Measurements from ENCODE around the gene RAB6B. TPM values are rescaled to one million over a fixed set of nuclear protein-coding genes. Genes with fewer than 3 reads are reported as not detected.

RAB6B gene
- total RNA-seq, 2 experiments from 2014 or later: 2.7 to 3.9 TPM

- H3K27me3 Mint-ChIP-seq: peaks cover 4% of the 10 kb centered on the region
- peaks cover 29% of the 10 kb centered on the region for H3K36me3 Mint-ChIP-seq
- ChIA-PET CTCF (interaction anchor here (0.6 to 3.4 kb wide), 2 partner anchors 12 to 35 kb away, joined by 4 to 23 read pairs; no protein-coding TSS in a partner anchor), POLR2A (interaction anchor here (0.9 to 1.1 kb wide), 3 partner anchors 11 to 233 kb away, joined by 3 to 4 read pairs (median 4); partner anchors contain the start of gene CDV3)
- DNase-seq: peak; percentile 98
- intact Hi-C loops (cut with micrococcal nuclease): loop anchor here (1.0 to 10.0 kb wide), 11 partner anchors 75 to 1389 kb away; partner anchors contain the start of genes CDV3, CEP63, DNAJC13 and NPHP3
- peak within 1 kb of the TSS; percentile 94 for H3K27ac Mint-ChIP-seq
- H3K9me3 Mint-ChIP-seq: no peaks in the 10 kb centered on the region
- H3K4me3 Mint-ChIP-seq: peak within 1 kb of the TSS; percentile 98
- H3K4me1 Mint-ChIP-seq (ENCODE audit: low read depth): peaks cover 38% of the 10 kb centered on the region
Measured at GRCh38 chr3:133805702-133806475, 89.8 kb downstream of the RAB6B start, which contains the start of gene SRPRB. Gene SRPRB (plus strand): TSS chr3:133805815. CDS start chr3:133805849, 34 bp downstream.

DNA sequence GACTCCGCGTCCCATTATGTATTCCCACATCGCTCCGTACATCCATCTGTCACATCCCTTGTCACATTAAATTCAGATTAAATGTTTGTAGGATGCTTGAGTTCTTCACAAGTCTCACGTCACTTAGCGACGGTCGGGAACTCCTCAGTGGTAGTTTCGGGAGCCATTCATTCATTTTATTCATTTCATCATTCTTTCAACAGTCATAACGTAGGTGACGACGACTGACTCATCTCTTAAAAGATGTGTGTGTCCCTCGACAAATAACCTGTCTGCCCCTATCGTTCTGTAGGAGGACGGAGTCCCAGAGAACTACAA, 90.3 kb downstream of the RAB6B start:
- Mint-ChIP-seq H3K9me3 (no peaks in the 10 kb centered on the region), H3K27ac (peak overlapping the region; percentile 94), H3K4me3 (peak overlapping the region; percentile 98), H3K27me3 (peaks cover 5% of the 10 kb centered on the region), H3K4me1 (ENCODE audit: low read depth) (peaks cover 37% of the 10 kb centered on the region), H3K36me3 (peaks cover 26% of the 10 kb centered on the region)
- intact Hi-C loops (cut with micrococcal nuclease): loop anchor here (1.0 to 10.0 kb wide), 11 partner anchors 75 to 1388 kb away; partner anchors contain the start of genes CDV3, CEP63, DNAJC13 and NPHP3
- DNase-seq: no peak
- CTCF ChIA-PET: interaction anchor here (3.4 kb wide), 1 partner anchor 12 kb away, joined by 23 read pairs; no protein-coding TSS in a partner anchor
- POLR2A ChIA-PET: interaction anchor here (0.9 kb wide), 1 partner anchor 12 kb away, joined by 3 read pairs; no protein-coding TSS in a partner anchor

DNA sequence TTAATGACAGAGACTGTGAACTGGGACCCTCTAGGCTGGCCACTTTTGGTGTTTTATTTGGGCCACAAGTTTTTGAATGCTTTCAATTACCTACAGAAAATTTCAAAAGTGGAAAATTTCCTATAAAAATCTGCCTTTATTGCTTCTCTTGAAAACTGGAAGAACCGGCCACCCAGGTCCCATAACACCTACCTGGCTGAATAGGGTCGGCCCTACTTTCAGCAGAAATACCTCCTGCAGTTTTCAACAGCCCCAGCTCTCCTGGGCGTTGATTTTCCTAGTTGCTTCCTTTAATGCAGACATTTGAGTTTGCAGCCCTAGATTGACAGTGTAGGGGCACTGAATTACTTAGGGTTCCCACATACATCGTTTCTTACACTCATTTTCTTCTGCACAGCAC, 90.8 kb downstream of the RAB6B start:
- ChIA-PET CTCF (no interaction called here), POLR2A (no interaction called here)
- Mint-ChIP-seq H3K27ac (peak overlapping the region; percentile 94), H3K9me3 (no peaks in the 10 kb centered on the region), H3K27me3 (peaks cover 7% of the 10 kb centered on the region), H3K4me3 (peak overlapping the region; percentile 98), H3K36me3 (peaks cover 22% of the 10 kb centered on the region), H3K4me1 (ENCODE audit: low read depth) (peaks cover 33% of the 10 kb centered on the region)
- DNase-seq: no peak
- intact Hi-C loops (cut with micrococcal nuclease): loop anchor here (1.0 to 10.0 kb wide), 11 partner anchors 76 to 1388 kb away; partner anchors contain the start of genes CDV3, CEP63, DNAJC13 and NPHP3

- intact Hi-C loops (cut with micrococcal nuclease): loop anchor here (10.0 kb wide), 1 partner anchor 431 kb away; no protein-coding TSS in a partner anchor
Measured at GRCh38 chr3:133803469-133803868, 92.2 kb downstream of the RAB6B start.

DNA sequence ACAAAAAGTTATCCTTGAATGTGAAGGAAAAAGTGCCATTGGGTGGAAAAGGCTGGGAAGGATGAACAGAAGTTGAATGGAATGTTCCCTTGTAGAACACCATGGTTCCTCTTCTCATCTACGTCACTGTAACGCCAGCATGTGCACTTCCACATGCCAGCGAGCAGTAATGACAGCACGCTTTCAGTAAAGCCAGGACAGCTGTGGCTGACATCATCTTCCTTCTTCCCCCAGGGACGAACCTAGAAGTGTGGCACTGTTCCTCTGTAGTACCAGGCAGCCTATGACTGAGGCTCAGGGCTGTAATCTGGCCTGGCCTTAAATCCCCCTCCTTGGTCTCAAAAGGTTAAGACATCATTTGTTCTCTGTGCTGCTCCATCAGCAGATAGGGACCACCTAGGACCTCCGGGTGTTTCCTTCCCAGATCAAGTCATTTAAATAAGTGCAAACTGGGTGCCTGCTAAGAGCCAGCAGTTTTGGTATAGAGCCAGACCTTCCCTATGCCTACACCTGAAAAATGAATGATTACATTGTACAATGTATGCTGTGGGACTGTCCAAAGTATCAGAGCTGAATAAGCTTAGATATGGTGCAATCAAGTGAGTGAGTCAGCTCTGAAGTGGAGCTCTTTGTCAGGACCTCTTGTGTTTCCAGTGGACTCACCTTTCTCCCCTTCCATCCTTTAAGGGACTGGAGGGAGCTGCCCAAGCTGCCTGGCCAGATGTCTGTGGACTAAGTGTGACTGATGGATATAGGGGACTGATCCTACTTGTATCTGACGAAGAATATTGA, 95.7 kb downstream of the RAB6B start:
- POLR2A ChIA-PET: no interaction called here
- CTCF ChIA-PET: no interaction called here
- intact Hi-C loops (cut with micrococcal nuclease): loop anchor here (10.0 kb wide), 1 partner anchor 435 kb away; no protein-coding TSS in a partner anchor
- H3K27ac Mint-ChIP-seq: no peak overlapping the region
- no peak for DNase-seq
- no peaks in the 10 kb centered on the region for H3K36me3 Mint-ChIP-seq
- peaks cover 20% of the 10 kb centered on the region for H3K27me3 Mint-ChIP-seq
- peaks cover 2% of the 10 kb centered on the region for H3K4me1 Mint-ChIP-seq (ENCODE audit: low read depth)
- no peaks in the 10 kb centered on the region for H3K9me3 Mint-ChIP-seq
- H3K4me3 Mint-ChIP-seq: no peak overlapping the region

More at GRCh38 chr3:133803469-133803868, 92.2 kb downstream of the RAB6B start:
- peaks cover 26% of the 10 kb centered on the region for H3K4me1 Mint-ChIP-seq (ENCODE audit: low read depth)
- ChIA-PET CTCF (no interaction called here), POLR2A (interaction anchor here (0.6 kb wide), 1 partner anchor 557 kb away, joined by 5 read pairs; no protein-coding TSS in a partner anchor)
- H3K36me3 Mint-ChIP-seq: peaks cover 16% of the 10 kb centered on the region
- peaks cover 9% of the 10 kb centered on the region for H3K27me3 Mint-ChIP-seq
- H3K4me3 Mint-ChIP-seq: no peak overlapping the region
- no peak overlapping the region for H3K27ac Mint-ChIP-seq
- H3K9me3 Mint-ChIP-seq: no peaks in the 10 kb centered on the region
- no peak for DNase-seq

DNA sequence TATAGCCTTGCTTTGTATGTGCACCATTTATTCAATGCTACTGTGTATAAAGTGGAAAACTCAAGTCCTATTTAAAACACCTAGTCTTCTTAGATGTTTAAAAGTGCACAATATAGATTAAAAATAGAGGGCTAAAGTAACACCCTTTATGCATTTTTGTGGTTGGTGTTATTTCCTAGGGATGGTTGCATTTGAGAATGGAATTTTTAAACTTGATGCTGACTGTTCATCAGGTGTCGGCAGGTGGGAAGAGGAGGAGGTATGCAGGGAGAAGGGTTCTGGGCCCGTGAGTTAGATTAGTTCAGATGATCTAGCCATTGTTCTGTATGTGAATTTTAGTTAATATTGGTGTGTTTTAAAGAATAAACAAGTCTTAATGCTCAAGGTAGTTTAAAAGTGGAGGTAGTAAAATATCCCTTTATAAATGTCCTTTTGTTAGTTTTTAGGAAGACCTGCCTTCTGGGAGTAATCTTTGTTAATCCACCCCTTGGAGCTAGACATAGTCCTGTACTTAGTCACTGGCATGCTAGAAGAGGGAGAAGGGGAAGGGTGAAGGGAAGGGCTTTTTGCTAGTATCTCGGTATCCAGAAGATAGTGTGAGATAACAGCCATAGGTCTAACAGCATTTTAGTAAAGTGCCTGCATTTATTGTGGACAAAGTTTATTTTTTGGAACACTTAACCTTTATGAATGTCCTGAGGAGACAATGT, 98.1 kb downstream of the RAB6B start:
- CTCF ChIA-PET: no interaction called here
- POLR2A ChIA-PET: no interaction called here
- intact Hi-C loops (cut with micrococcal nuclease): no loop called here
- DNase-seq: no peak
- Mint-ChIP-seq H3K9me3 (peaks cover 6% of the 10 kb centered on the region), H3K4me1 (ENCODE audit: low read depth) (no peaks in the 10 kb centered on the region), H3K27ac (no peak overlapping the region), H3K4me3 (no peak overlapping the region), H3K36me3 (peaks cover 4% of the 10 kb centered on the region), H3K27me3 (peaks cover 23% of the 10 kb centered on the region)

- Mint-ChIP-seq H3K9me3 (peaks cover 18% of the 10 kb centered on the region), H3K27me3 (peaks cover 9% of the 10 kb centered on the region), H3K27ac (no peak overlapping the region), H3K4me1 (ENCODE audit: low read depth) (no peaks in the 10 kb centered on the region), H3K36me3 (peaks cover 4% of the 10 kb centered on the region), H3K4me3 (no peak overlapping the region)
- POLR2A ChIA-PET: no interaction called here
- no peak for DNase-seq
- intact Hi-C loops (cut with micrococcal nuclease): no loop called here
- CTCF ChIA-PET: no interaction called here
Measured at GRCh38 chr3:133792171-133792763, 103.4 kb downstream of the RAB6B start.

- H3K9me3 Mint-ChIP-seq: peaks cover 16% of the 10 kb centered on the region
- POLR2A ChIA-PET: no interaction called here
- peaks cover 3% of the 10 kb centered on the region for H3K36me3 Mint-ChIP-seq
- CTCF ChIA-PET: no interaction called here
- DNase-seq: no peak
- H3K4me3 Mint-ChIP-seq: no peak overlapping the region
- no peak overlapping the region for H3K27ac Mint-ChIP-seq
- H3K27me3 Mint-ChIP-seq: peaks cover 3% of the 10 kb centered on the region
- intact Hi-C loops (cut with micrococcal nuclease): no loop called here
- H3K4me1 Mint-ChIP-seq (ENCODE audit: low read depth): no peaks in the 10 kb centered on the region
Measured at GRCh38 chr3:133788024-133788423, 107.7 kb downstream of the RAB6B start.

DNA sequence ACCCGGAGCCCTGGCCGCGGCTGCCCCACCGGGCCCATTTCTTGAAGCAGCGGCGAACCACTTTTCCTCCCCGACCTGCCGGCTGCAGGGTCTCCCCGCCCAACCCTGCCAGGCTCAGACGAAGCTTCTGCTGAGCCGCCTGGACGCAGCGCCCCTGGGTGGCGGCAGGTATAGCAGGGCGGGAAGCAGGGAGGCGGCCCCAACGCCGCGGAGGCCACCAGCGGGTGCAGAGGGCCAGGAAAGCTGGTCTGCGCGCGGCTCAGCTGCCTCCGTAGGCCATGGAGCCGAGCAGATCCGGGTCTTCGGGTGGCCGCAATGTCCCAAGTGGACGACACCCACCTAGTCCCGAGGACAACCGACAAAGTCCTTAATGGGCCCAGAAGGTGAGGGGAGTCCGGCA, 111.9 kb downstream of the RAB6B start:
- intact Hi-C loops (cut with micrococcal nuclease): no loop called here

GRCh38 chr3:133782454-133782853, 113.2 kb downstream of the RAB6B start:
- Mint-ChIP-seq H3K4me3 (no peak overlapping the region), H3K36me3 (no peaks in the 10 kb centered on the region), H3K27ac (no peak overlapping the region), H3K4me1 (ENCODE audit: low read depth) (no peaks in the 10 kb centered on the region), H3K9me3 (no peaks in the 10 kb centered on the region), H3K27me3 (peaks cover 4% of the 10 kb centered on the region)
- CTCF ChIA-PET: interaction anchor here (1.2 kb wide), 1 partner anchor 10 kb away, joined by 3 read pairs; no protein-coding TSS in a partner anchor
- no peak for DNase-seq
- POLR2A ChIA-PET: no interaction called here
- intact Hi-C loops (cut with micrococcal nuclease): no loop called here

More for the DNA sequence above, 111.9 kb downstream of the RAB6B start:
- ChIA-PET POLR2A (no interaction called here), CTCF (interaction anchor here (1.2 kb wide), 1 partner anchor 11 kb away, joined by 3 read pairs; no protein-coding TSS in a partner anchor)
- peaks cover 2% of the 10 kb centered on the region for H3K27me3 Mint-ChIP-seq
- no peaks in the 10 kb centered on the region for H3K4me1 Mint-ChIP-seq (ENCODE audit: low read depth)
- no peak overlapping the region for H3K27ac Mint-ChIP-seq
- no peak overlapping the region for H3K4me3 Mint-ChIP-seq
- no peaks in the 10 kb centered on the region for H3K36me3 Mint-ChIP-seq
- no peaks in the 10 kb centered on the region for H3K9me3 Mint-ChIP-seq
- DNase-seq: no peak

GRCh38 chr3:133781570-133781969, 114.1 kb downstream of the RAB6B start:
- intact Hi-C loops (cut with micrococcal nuclease): no loop called here
- no peaks in the 10 kb centered on the region for H3K36me3 Mint-ChIP-seq

More at GRCh38 chr3:133781570-133781969, 114.1 kb downstream of the RAB6B start:
- Mint-ChIP-seq H3K27me3 (peaks cover 6% of the 10 kb centered on the region), H3K9me3 (no peaks in the 10 kb centered on the region), H3K4me3 (no peak overlapping the region), H3K27ac (no peak overlapping the region), H3K4me1 (ENCODE audit: low read depth) (no peaks in the 10 kb centered on the region)
- ChIA-PET CTCF (no interaction called here), POLR2A (no interaction called here)
- no peak for DNase-seq

Data from activated CD4-positive, alpha-beta memory T cell treated with anti-CD3 and anti-CD28 coated beads for 36 hours (primary cell).